HepG2 (cell line): ENCODE results near the gene CCDC73. TPM values are rescaled to one million over a fixed set of nuclear protein-coding genes. Genes with fewer than 3 reads are reported as not detected.

Experiments
- AHDC1 ChIP-seq: sonication (generic); formaldehyde crosslinking; IDR thresholded peaks from 2 replicates; pipeline ENCODE4 v1.5.1; 2020; ENCODE audit warnings: mild to moderate bottlenecking, missing genetic modification reagents, borderline replicate concordance
- ATF3 ChIP-seq: sonication (generic); formaldehyde crosslinking; IDR thresholded peaks from 2 replicates; pipeline ENCODE4 v1.4.0; 2020; ENCODE audit warnings: missing genetic modification reagents
- HNRNPLL ChIP-seq: fragments of 200-400 bp; formaldehyde crosslinking; IDR thresholded peaks from 2 replicates; pipeline ENCODE4 v1.6.1; 2017; ENCODE audit warnings: mild to moderate bottlenecking, low read depth, low read length; ENCODE audit not compliant: poor library complexity, severe bottlenecking
- JDP2 ChIP-seq: sonication (generic); formaldehyde crosslinking; IDR thresholded peaks from 2 replicates; pipeline ENCODE4 v1.8.1; 2022; ENCODE audit warnings: missing genetic modification reagents, borderline replicate concordance
- PHF5A ChIP-seq: IDR thresholded peaks from one replicate; pipeline ENCODE4 v1.6.1; 2018; ENCODE audit warnings: low read depth, missing genetic modification reagents; ENCODE audit not compliant: unreplicated experiment
- RAD21 ChIP-seq: fragments of 450-650 bp; formaldehyde crosslinking; IDR thresholded peaks from 2 replicates; pipeline ENCODE4 v1.5.0; 2020; ENCODE audit warnings: mild to moderate bottlenecking
- SRY ChIP-seq: sonication (generic); formaldehyde crosslinking; IDR thresholded peaks from 2 replicates; pipeline ENCODE4 v1.8.0; 2022; ENCODE audit warnings: mild to moderate bottlenecking, missing genetic modification reagents
- SUZ12 ChIP-seq: fragments of 150-350 bp; IDR thresholded peaks from 2 replicates; pipeline ENCODE4 v1.6.1; 2014; ENCODE audit warnings: low read depth, low read length
- TEAD2 ChIP-seq: sonication (generic); formaldehyde crosslinking; IDR thresholded peaks from 2 replicates; pipeline ENCODE4 v1.9.0; 2021; ENCODE audit warnings: missing genetic modification reagents
- ZBTB2 ChIP-seq: sonication (generic); formaldehyde crosslinking; IDR thresholded peaks from 2 replicates; pipeline ENCODE4 v1.8.0; 2022; ENCODE audit warnings: low read depth, missing genetic modification reagents
- ZFP1 ChIP-seq: IDR thresholded peaks from 2 replicates; pipeline ENCODE4 v1.6.1; 2016
- ZNF180 ChIP-seq: sonication (generic); formaldehyde crosslinking; IDR thresholded peaks from 2 replicates; pipeline ENCODE4 v1.4.0; 2020; ENCODE audit warnings: low read depth, missing genetic modification reagents, borderline replicate concordance
- ZNF431 ChIP-seq: sonication (generic); formaldehyde crosslinking; IDR thresholded peaks from 2 replicates; pipeline ENCODE4 v1.9.0; 2022; ENCODE audit warnings: missing genetic modification reagents, low read depth, mild to moderate bottlenecking, borderline replicate concordance
- ZNF577 ChIP-seq: sonication (generic); formaldehyde crosslinking; IDR thresholded peaks from 2 replicates; pipeline ENCODE4 v1.4.0; 2020; ENCODE audit warnings: mild to moderate bottlenecking, low read depth, missing genetic modification reagents, borderline replicate concordance
- polyA plus RNA-seq, 8 experiments: library from polyadenylated mRNA; depleted of rRNA in 3 of 8; stranded (reverse) in 7 of 8; unstranded in 1 of 8; fragments of >200 nt; fragmentation: Illumina TruSeq in 4 of 8; extraction: Trizol in 4 of 8; gene quantifications; 2 replicates each; pipeline versions ENCODE4 v1.2.1 to v1.2.3, GENCODE V29; 2011 to 2016; ENCODE audit warnings: low read depth in 4 of 8, missing spikeins in 1 of 8, mixed read lengths in 1 of 8; ENCODE audit not compliant: insufficient read depth in 1 of 8
- total RNA-seq, 5 experiments: library from RNA; depleted of rRNA; stranded (reverse); fragments of >200 nt; fragmentation: Illumina TruSeq; extraction: Trizol; gene quantifications; 2 replicates each; pipeline ENCODE4 v1.2.3, GENCODE V29; 2016; ENCODE audit warnings: low read depth in 1 of 5
- TF ChIP-seq, protein P1 (sequence below): sonication (generic); formaldehyde crosslinking; IDR thresholded peaks from 2 replicates; pipeline ENCODE4 v1.4.0; 2020; ENCODE audit warnings: missing genetic modification reagents

Gene CCDC73
- total and polyA plus RNA-seq, 2 of the 13 experiments (the other 11 are each of a cell fraction or from before 2014, with no cell fraction given), result 0.01 to 0.11 TPM

GRCh38 chr11:32583459-32584271 is 210.8 kb downstream of the CCDC73 start, which contains the start of gene EIF3M (continued):
- TF ChIP-seq, protein P1, sequence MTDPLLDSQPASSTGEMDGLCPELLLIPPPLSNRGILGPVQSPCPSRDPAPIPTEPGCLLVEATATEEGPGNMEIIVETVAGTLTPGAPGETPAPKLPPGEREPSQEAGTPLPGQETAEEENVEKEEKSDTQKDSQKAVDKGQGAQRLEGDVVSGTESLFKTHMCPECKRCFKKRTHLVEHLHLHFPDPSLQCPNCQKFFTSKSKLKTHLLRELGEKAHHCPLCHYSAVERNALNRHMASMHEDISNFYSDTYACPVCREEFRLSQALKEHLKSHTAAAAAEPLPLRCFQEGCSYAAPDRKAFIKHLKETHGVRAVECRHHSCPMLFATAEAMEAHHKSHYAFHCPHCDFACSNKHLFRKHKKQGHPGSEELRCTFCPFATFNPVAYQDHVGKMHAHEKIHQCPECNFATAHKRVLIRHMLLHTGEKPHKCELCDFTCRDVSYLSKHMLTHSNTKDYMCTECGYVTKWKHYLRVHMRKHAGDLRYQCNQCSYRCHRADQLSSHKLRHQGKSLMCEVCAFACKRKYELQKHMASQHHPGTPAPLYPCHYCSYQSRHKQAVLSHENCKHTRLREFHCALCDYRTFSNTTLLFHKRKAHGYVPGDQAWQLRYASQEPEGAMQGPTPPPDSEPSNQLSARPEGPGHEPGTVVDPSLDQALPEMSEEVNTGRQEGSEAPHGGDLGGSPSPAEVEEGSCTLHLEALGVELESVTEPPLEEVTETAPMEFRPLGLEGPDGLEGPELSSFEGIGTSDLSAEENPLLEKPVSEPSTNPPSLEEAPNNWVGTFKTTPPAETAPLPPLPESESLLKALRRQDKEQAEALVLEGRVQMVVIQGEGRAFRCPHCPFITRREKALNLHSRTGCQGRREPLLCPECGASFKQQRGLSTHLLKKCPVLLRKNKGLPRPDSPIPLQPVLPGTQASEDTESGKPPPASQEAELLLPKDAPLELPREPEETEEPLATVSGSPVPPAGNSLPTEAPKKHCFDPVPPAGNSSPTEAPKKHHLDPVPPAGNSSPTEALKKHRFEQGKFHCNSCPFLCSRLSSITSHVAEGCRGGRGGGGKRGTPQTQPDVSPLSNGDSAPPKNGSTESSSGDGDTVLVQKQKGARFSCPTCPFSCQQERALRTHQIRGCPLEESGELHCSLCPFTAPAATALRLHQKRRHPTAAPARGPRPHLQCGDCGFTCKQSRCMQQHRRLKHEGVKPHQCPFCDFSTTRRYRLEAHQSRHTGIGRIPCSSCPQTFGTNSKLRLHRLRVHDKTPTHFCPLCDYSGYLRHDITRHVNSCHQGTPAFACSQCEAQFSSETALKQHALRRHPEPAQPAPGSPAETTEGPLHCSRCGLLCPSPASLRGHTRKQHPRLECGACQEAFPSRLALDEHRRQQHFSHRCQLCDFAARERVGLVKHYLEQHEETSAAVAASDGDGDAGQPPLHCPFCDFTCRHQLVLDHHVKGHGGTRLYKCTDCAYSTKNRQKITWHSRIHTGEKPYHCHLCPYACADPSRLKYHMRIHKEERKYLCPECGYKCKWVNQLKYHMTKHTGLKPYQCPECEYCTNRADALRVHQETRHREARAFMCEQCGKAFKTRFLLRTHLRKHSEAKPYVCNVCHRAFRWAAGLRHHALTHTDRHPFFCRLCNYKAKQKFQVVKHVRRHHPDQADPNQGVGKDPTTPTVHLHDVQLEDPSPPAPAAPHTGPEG, result peak; percentile 83; the same call in 1 of the 2 replicates
- TF ChIP-seq HNRNPLL (peak; percentile 60), ATF3 (CRISPR knock-in tag) (no peak), ZNF431 (CRISPR knock-in tag) (peak; percentile 88), ZNF180 (no peak), ZFP1 (CRISPR knock-in tag) (0 out of 2 replicates have a peak, but pooled peaks have one; percentile 22), AHDC1 (CRISPR knock-in tag) (peak; percentile 64; the same call in 1 of the 2 replicates), SRY (CRISPR knock-in tag) (peak; percentile 91; the same call in 1 of the 2 replicates), PHF5A (CRISPR knock-in tag) (no peak), TEAD2 (CRISPR knock-in tag) (0 out of 2 replicates have a peak, but pooled peaks have one; percentile 59), ZBTB2 (CRISPR knock-in tag) (no peak), SUZ12 (0 out of 2 replicates have a peak, but pooled peaks have one; percentile 12), JDP2 (CRISPR knock-in tag) (no peak), RAD21 (CRISPR knock-in tag) (no peak; the same call in 1 of the 2 replicates), ZNF577 (CRISPR knock-in tag) (no peak)
